ENCODE data around the gene GPC3. TPM values are rescaled to one million over a fixed set of nuclear protein-coding genes. Genes with fewer than 3 reads are reported as not detected.

The GPC3 gene
- total RNA-seq, 1 experiment from 2014 or later, result 0.24 TPM

- POLR2A ChIA-PET (ENCODE audit: low non-redundant PET), result no interaction called here
- no TSS peak for BruUV-seq (replicated peaks)
- Histone ChIP-seq H3K36me3 (ENCODE audit: insufficient read depth, low read length, poor library complexity, severe bottlenecking) (no peaks in the 10 kb centered on the region), H3K27me3 (replicated peaks; ENCODE audit: insufficient read depth, low read depth, low read length, poor library complexity) (no peaks in the 10 kb centered on the region), H3K9me3 (ENCODE audit: low read depth, low read length, poor library complexity, severe bottlenecking) (no peaks in the 10 kb centered on the region), H3K4me1 (ENCODE audit: insufficient read depth, low read length, poor library complexity, severe bottlenecking) (no peaks in the 10 kb centered on the region), H3K27ac (ENCODE audit: low read depth, low read length, poor library complexity, severe bottlenecking) (no peak overlapping the region), H3K4me3 (ENCODE audit: low read depth, low read length, poor library complexity, severe bottlenecking) (no peak overlapping the region)
- CTCF ChIA-PET, result interaction anchor here (0.5 to 1.3 kb wide), 9 partner anchors 15 to 1034 kb away, joined by 3 to 12 read pairs (median 4); no protein-coding TSS in a partner anchor
- intact Hi-C loops (cut with micrococcal nuclease; ENCODE audit: unreplicated experiment), result loop anchor here (1.0 to 10.0 kb wide), 5 partner anchors 255 to 1036 kb away; partner anchors contain the start of gene GPC4
- DNase-seq (ENCODE audit: low spot score), result peak; percentile 64
- TF ChIP-seq CTCF (conservative IDR thresholded peaks at IDR 0.05; ENCODE audit: low read depth, low read length), result peak; percentile 84
- TF ChIP-seq EZH2 (IDR thresholded peaks at IDR 0.05; ENCODE audit: borderline replicate concordance, low read depth, low read length, poor library complexity, severe bottlenecking), result no peak
Observed at GRCh38 chrX:133670383-133670782, 315.0 kb downstream of the GPC3 start.

GRCh38 chrX:133669214-133669613, 316.2 kb downstream of the GPC3 start:
- Histone ChIP-seq H3K36me3 (ENCODE audit: insufficient read depth, low read length, poor library complexity, severe bottlenecking) (no peaks in the 10 kb centered on the region), H3K27ac (ENCODE audit: low read depth, low read length, poor library complexity, severe bottlenecking) (no peak overlapping the region), H3K4me3 (ENCODE audit: low read depth, low read length, poor library complexity, severe bottlenecking) (no peak overlapping the region), H3K4me1 (ENCODE audit: insufficient read depth, low read length, poor library complexity, severe bottlenecking) (no peaks in the 10 kb centered on the region), H3K27me3 (replicated peaks; ENCODE audit: insufficient read depth, low read depth, low read length, poor library complexity) (no peaks in the 10 kb centered on the region), H3K9me3 (ENCODE audit: low read depth, low read length, poor library complexity, severe bottlenecking) (no peaks in the 10 kb centered on the region)
- ChIA-PET POLR2A (ENCODE audit: low non-redundant PET) (no interaction called here), CTCF (interaction anchor here (1.0 kb wide), 1 partner anchor 334 kb away, joined by 3 read pairs; no protein-coding TSS in a partner anchor)
- no peak for DNase-seq (ENCODE audit: low spot score)
- intact Hi-C loops (cut with micrococcal nuclease; ENCODE audit: unreplicated experiment), result no loop called here
- TF ChIP-seq CTCF (conservative IDR thresholded peaks at IDR 0.05; ENCODE audit: low read depth, low read length) (no peak), EZH2 (IDR thresholded peaks at IDR 0.05; ENCODE audit: borderline replicate concordance, low read depth, low read length, poor library complexity, severe bottlenecking) (no peak)
- BruUV-seq (replicated peaks), result no TSS peak

GRCh38 chrX:133668225-133668931, 317.0 kb downstream of the GPC3 start:
- intact Hi-C loops (cut with micrococcal nuclease; ENCODE audit: unreplicated experiment), result no loop called here
- H3K27me3 ChIP-seq (replicated peaks; ENCODE audit: insufficient read depth, low read depth, low read length, poor library complexity), result no peaks in the 10 kb centered on the region
- H3K9me3 ChIP-seq (ENCODE audit: low read depth, low read length, poor library complexity, severe bottlenecking), result no peaks in the 10 kb centered on the region
- no peak for DNase-seq (ENCODE audit: low spot score)
- no peak overlapping the region for H3K4me3 ChIP-seq (ENCODE audit: low read depth, low read length, poor library complexity, severe bottlenecking)
- ChIA-PET POLR2A (ENCODE audit: low non-redundant PET) (interaction anchor here (0.6 kb wide), 1 partner anchor 13 kb away, joined by 5 read pairs; no protein-coding TSS in a partner anchor), CTCF (interaction anchor here (1.0 kb wide), 1 partner anchor 334 kb away, joined by 3 read pairs; no protein-coding TSS in a partner anchor)
- no peak overlapping the region for H3K27ac ChIP-seq (ENCODE audit: low read depth, low read length, poor library complexity, severe bottlenecking)
- no peak for TF ChIP-seq CTCF (conservative IDR thresholded peaks at IDR 0.05; ENCODE audit: low read depth, low read length)
- TF ChIP-seq EZH2 (IDR thresholded peaks at IDR 0.05; ENCODE audit: borderline replicate concordance, low read depth, low read length, poor library complexity, severe bottlenecking), result no peak
- no peaks in the 10 kb centered on the region for H3K36me3 ChIP-seq (ENCODE audit: insufficient read depth, low read length, poor library complexity, severe bottlenecking)
- BruUV-seq (replicated peaks), result no TSS peak
- no peaks in the 10 kb centered on the region for H3K4me1 ChIP-seq (ENCODE audit: insufficient read depth, low read length, poor library complexity, severe bottlenecking)
